HG03060 (cell line): ENCODE measurements around the gene FAM72B.
"Not testable (repeated sequence)": the region's sequence is repeated elsewhere in the genome, so short reads cannot be mapped to it uniquely, and the experiment has no call there.

ENCODE experiments used
- ATAC-seq: cut with Tn5 transposase; IDR thresholded peaks from one replicate; pipeline ENCODE4 v1.9.1; 2021; ENCODE audit warnings: low read depth, moderate number of reproducible peaks; ENCODE audit not compliant: unreplicated experiment

The FAM72B gene

GRCh38 chr1:121156958-121157603 is 27.1 kb downstream of the FAM72B start:
- ATAC-seq, result not testable (repeated sequence)

- not testable (repeated sequence) for ATAC-seq
Observed at GRCh38 chr1:121155671-121156358, 28.3 kb downstream of the FAM72B start.

GRCh38 chr1:121154811-121155210 is 29.3 kb downstream of the FAM72B start:
- not testable (repeated sequence) for ATAC-seq

- ATAC-seq, result not testable (repeated sequence)
Observed at GRCh38 chr1:121152788-121153187, 31.4 kb downstream of the FAM72B start.

GRCh38 chr1:121151294-121151693 is 32.8 kb downstream of the FAM72B start:
- not testable (repeated sequence) for ATAC-seq

GRCh38 chr1:121148489-121149190 is 35.5 kb downstream of the FAM72B start:
- not testable (repeated sequence) for ATAC-seq

DNA sequence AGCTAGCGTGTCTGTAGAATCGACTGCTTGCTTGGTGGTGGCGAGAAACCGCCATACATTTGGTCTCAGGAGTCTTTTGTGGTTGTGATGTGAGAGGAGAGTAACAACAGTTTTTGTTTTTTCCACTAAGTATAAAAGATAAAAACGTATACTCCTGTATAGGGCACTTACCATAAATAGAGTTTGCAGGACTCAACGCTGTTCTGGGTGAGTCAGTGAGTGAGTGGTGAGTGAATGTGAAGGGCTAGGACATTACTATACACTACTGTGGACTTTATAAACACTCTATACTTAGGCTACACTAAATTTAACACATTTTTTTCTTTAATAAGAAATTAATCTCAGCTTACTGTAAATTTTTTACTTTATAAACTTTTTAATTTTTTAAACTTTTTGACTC is 43.7 kb downstream of the FAM72B start:
- not testable (repeated sequence) for ATAC-seq

DNA sequence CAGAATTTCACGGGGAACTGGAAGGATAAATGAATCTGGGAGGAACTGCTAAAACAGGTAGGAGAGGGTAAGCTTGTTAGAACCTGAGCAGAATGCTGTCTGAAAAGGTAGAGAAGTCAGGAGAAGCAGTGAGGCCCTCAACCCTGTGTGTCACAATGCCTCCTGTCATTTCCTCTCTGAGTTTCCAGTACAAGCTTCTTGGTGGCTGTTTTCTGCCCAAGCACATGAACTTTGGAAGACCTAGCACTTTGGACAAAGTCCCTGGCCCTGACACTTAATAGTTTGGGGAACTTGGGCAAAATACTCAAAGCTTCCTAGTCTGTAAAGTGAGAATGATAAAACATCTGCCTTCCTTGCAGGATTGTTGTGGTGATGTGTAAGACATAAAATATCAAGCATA is 52.6 kb downstream of the FAM72B start:
- ATAC-seq, result not testable (repeated sequence)

DNA sequence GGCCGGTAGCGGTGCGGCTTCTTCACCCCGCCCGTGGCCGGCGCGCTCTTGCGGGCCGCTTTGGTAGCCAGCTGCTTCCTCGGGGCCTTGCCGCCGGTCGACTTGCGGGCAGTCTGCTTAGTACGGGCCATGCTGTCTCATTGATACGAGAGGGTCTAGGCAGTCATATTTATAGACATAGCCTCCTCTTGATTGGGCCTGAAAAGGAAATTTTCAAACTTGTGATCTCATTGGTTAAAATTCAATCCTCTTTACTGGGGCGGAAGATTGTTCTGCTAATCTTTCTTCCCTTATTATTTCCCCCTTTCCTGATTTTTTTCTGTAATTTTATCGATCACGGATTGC is 65.7 kb downstream of the FAM72B start:
- not testable (repeated sequence) for ATAC-seq
